Activated CD8-positive, alpha-beta memory T cell treated with anti-CD3 and anti-CD28 coated beads, Interleukin-2, amount 50 U/mL, for 24 hours (primary cell): ENCODE data around the gene CTXND2.
"Not testable (repeated sequence)": the region's sequence is repeated elsewhere in the genome, so short reads cannot be mapped to it uniquely, and the experiment has no call there.

Source experiments
- DNase-seq: peaks from one replicate; pipeline ENCODE4 v3.0.0-alpha.2; 2020; ENCODE audit errors: extremely low read depth

CTXND2 gene

GRCh38 chr1:150887018-150887417 lies at the start of gene CTXND2:
CTXND2 (plus strand) TSS chr1:150887136; CDS start chr1:150912315, 25,179 bp downstream.
- no peak for DNase-seq

GRCh38 chr1:150840850-150841249 lies 46.1 kb upstream of the CTXND2 start:
- not testable (repeated sequence) for DNase-seq

- no peak for DNase-seq
Observed at GRCh38 chr1:150841626-150842025, 45.3 kb upstream of the CTXND2 start.

- DNase-seq, result no peak
Observed at GRCh38 chr1:150842343-150842742, 44.6 kb upstream of the CTXND2 start.

- DNase-seq, result no peak
Observed at GRCh38 chr1:150842964-150843363, 44.0 kb upstream of the CTXND2 start.

GRCh38 chr1:150843474-150843873 lies 43.5 kb upstream of the CTXND2 start:
- DNase-seq, result no peak

GRCh38 chr1:150846473-150847146 lies 40.3 kb upstream of the CTXND2 start:
- DNase-seq, result no peak

- not testable (repeated sequence) for DNase-seq
Observed at GRCh38 chr1:150850801-150851362, 36.1 kb upstream of the CTXND2 start.

- not testable (repeated sequence) for DNase-seq
Observed at GRCh38 chr1:150852734-150853133, 34.2 kb upstream of the CTXND2 start.

- DNase-seq, result no peak
Observed at GRCh38 chr1:150863724-150864123, 23.2 kb upstream of the CTXND2 start.

- not testable (repeated sequence) for DNase-seq
Observed at GRCh38 chr1:150864200-150864599, 22.7 kb upstream of the CTXND2 start.

GRCh38 chr1:150869683-150870082 lies 17.3 kb upstream of the CTXND2 start:
- DNase-seq, result no peak

- DNase-seq, result no peak
Observed at GRCh38 chr1:150872572-150872971, 14.4 kb upstream of the CTXND2 start.

GRCh38 chr1:150873521-150873920 lies 13.4 kb upstream of the CTXND2 start:
- no peak for DNase-seq

- no peak for DNase-seq
Observed at GRCh38 chr1:150874455-150875196, 12.3 kb upstream of the CTXND2 start.

GRCh38 chr1:150875197-150876118 lies 11.5 kb upstream of the CTXND2 start:
- DNase-seq, result no peak

- DNase-seq, result no peak
Observed at GRCh38 chr1:150876119-150876454, 10.8 kb upstream of the CTXND2 start.

- DNase-seq, result not testable (repeated sequence)
Observed at GRCh38 chr1:150878931-150879330, 8.0 kb upstream of the CTXND2 start.

- no peak for DNase-seq
Observed at GRCh38 chr1:150881331-150882070, 5.4 kb upstream of the CTXND2 start.

- DNase-seq, result not testable (repeated sequence)
Observed at GRCh38 chr1:150883121-150883520, 3.8 kb upstream of the CTXND2 start.

- DNase-seq, result no peak
Observed at GRCh38 chr1:150888727-150889126, 1.8 kb downstream of the CTXND2 start.
